Prostate gland (tissue), 2 donors: Measurements from ENCODE around the gene KCNJ6. TPM values are rescaled to one million over a fixed set of nuclear protein-coding genes. Genes with fewer than 3 reads are reported as not detected.

Experiments
- DNase-seq: peaks from one replicate; pipeline ENCODE4 v3.0.0-alpha.2; 2019; ENCODE audit warnings: low spot score
- H3K27ac ChIP-seq, 2 donors: fragments of 200-600 bp; sonication (generic); 2 replicates each; pipeline ENCODE4 v1.5.1; 2017 to 2019
- H3K27me3 ChIP-seq: fragments of 200-600 bp; sonication (generic); replicated peaks from 2 replicates; pipeline ENCODE4 v1.5.1; 2019; ENCODE audit not compliant: insufficient read depth
- H3K36me3 ChIP-seq, 2 donors: fragments of 200-600 bp; sonication (generic); 1 replicate in 1 of 2; 2 replicates in 1 of 2; pipeline versions ENCODE4 v1.5.1 to v1.8.1; 2017 to 2019
- H3K4me1 ChIP-seq: fragments of 200-600 bp; sonication (generic); replicated peaks from 2 replicates; pipeline ENCODE4 v1.5.1; 2019
- H3K4me3 ChIP-seq, 2 donors: fragments of 200-600 bp; sonication (generic); 2 replicates each; pipeline ENCODE4 v1.5.1; 2017 to 2019
- H3K9me3 ChIP-seq: fragments of 200-600 bp; sonication (generic); 2 replicates; pipeline ENCODE4 v1.5.1; 2017
- CTCF ChIP-seq, 4 experiments: fragments of 200-600 bp in 2 of 4; fragments of 450-650 bp in 2 of 4; sonication (generic) in 2 of 4; IDR thresholded peaks; 1 replicate in 3 of 4; 2 replicates in 1 of 4; pipeline ENCODE4 v1.5.1; 2016 to 2019; ENCODE audit warnings: antibody characterized with exemption in 4 of 4, mild to moderate bottlenecking in 2 of 4, moderate library complexity in 2 of 4
- POLR2A ChIP-seq: fragments of 450-650 bp; IDR thresholded peaks from one replicate; pipeline ENCODE4 v1.6.1; 2016; ENCODE audit warnings: antibody characterized with exemption, mild to moderate bottlenecking
- POLR2AphosphoS5 ChIP-seq: sonication (generic); formaldehyde crosslinking; IDR thresholded peaks from one replicate; pipeline ENCODE4 v1.6.1; 2017; ENCODE audit warnings: antibody characterized with exemption
- WGBS: methylation state at CpG from one replicate; pipeline ENCODE4 v1.1.5; 2018; 5-methylcytosine and 5-hydroxymethylcytosine counted together
- intact Hi-C: fragments of 100-400 bp; cut with DNase I; formaldehyde crosslinking; loops from one replicate; pipeline ENCODE4 v1.14.2; 2022
- total RNA-seq, 2 donors: library from RNA; depleted of rRNA; stranded (reverse); fragments of >200 nt; gene quantifications; one replicate each; pipeline ENCODE4 v1.1.0, GENCODE V29; 2016

Gene KCNJ6
- total RNA-seq, 2 donors from 2014 or later: 0.23 to 0.36 TPM

- Histone ChIP-seq H3K4me3 (no peak overlapping the region), H3K9me3 (no peaks in the 10 kb centered on the region), H3K36me3 (no peaks in the 10 kb centered on the region), H3K27me3 (no peaks in the 10 kb centered on the region), H3K4me1 (peaks cover 12% of the 10 kb centered on the region), H3K27ac (peak overlapping the region; percentile 50 to 61)
- no peak for DNase-seq
- no peak for TF ChIP-seq POLR2A
- TF ChIP-seq POLR2AphosphoS5: no peak
- no peak for TF ChIP-seq CTCF (IDR thresholded peaks at IDR 0.05)
- intact Hi-C loops: no loop called here
- WGBS: 52% methylated on average over 10 of the region's 10 CpGs
Observed at GRCh38 chr21:37658121-37658816, 258.0 kb downstream of the KCNJ6 start.

- intact Hi-C loops: no loop called here
- TF ChIP-seq POLR2AphosphoS5: no peak
- no peak for TF ChIP-seq POLR2A
- TF ChIP-seq CTCF (IDR thresholded peaks at IDR 0.05): no peak
- H3K4me1 ChIP-seq: peaks cover 12% of the 10 kb centered on the region
- H3K4me3 ChIP-seq: no peak overlapping the region
- no peak for DNase-seq
- 84% methylated on average over 5 of the region's 5 CpGs for WGBS
- no peak overlapping the region for H3K27ac ChIP-seq
- H3K27me3 ChIP-seq: no peaks in the 10 kb centered on the region
- no peaks in the 10 kb centered on the region for H3K36me3 ChIP-seq
- H3K9me3 ChIP-seq: no peaks in the 10 kb centered on the region
Observed at GRCh38 chr21:37656899-37657298, 259.4 kb downstream of the KCNJ6 start.

GRCh38 chr21:37655611-37656300, 260.5 kb downstream of the KCNJ6 start:
- intact Hi-C loops: no loop called here
- TF ChIP-seq CTCF (IDR thresholded peaks at IDR 0.05): no peak
- TF ChIP-seq POLR2AphosphoS5: no peak
- TF ChIP-seq POLR2A: no peak
- Histone ChIP-seq H3K27me3 (no peaks in the 10 kb centered on the region), H3K36me3 (no peaks in the 10 kb centered on the region), H3K4me3 (no peak overlapping the region), H3K4me1 (peaks cover 12% of the 10 kb centered on the region), H3K27ac (no peak overlapping the region), H3K9me3 (no peaks in the 10 kb centered on the region)
- WGBS: 93% methylated on average over 6 of the region's 6 CpGs
- no peak for DNase-seq

GRCh38 chr21:37654596-37654995, 261.7 kb downstream of the KCNJ6 start:
- no peak overlapping the region for H3K27ac ChIP-seq
- intact Hi-C loops: no loop called here
- no peaks in the 10 kb centered on the region for H3K36me3 ChIP-seq
- H3K4me1 ChIP-seq: peaks cover 11% of the 10 kb centered on the region
- TF ChIP-seq CTCF (IDR thresholded peaks at IDR 0.05) (no peak), POLR2A (no peak), POLR2AphosphoS5 (no peak)
- WGBS: 94% methylated on average over 4 of the region's 4 CpGs
- DNase-seq: no peak
- H3K4me3 ChIP-seq: no peak overlapping the region
- H3K9me3 ChIP-seq: no peaks in the 10 kb centered on the region
- no peaks in the 10 kb centered on the region for H3K27me3 ChIP-seq

GRCh38 chr21:37653201-37653600, 263.1 kb downstream of the KCNJ6 start:
- Histone ChIP-seq H3K9me3 (no peaks in the 10 kb centered on the region), H3K4me1 (no peaks in the 10 kb centered on the region), H3K36me3 (no peaks in the 10 kb centered on the region), H3K4me3 (no peak overlapping the region), H3K27me3 (no peaks in the 10 kb centered on the region), H3K27ac (no peak overlapping the region)
- TF ChIP-seq POLR2AphosphoS5 (no peak), CTCF (IDR thresholded peaks at IDR 0.05) (no peak), POLR2A (no peak)
- intact Hi-C loops: no loop called here
- WGBS: 80% methylated on average over 4 of the region's 4 CpGs
- no peak for DNase-seq
